ENCODE measurements around the gene KRT31.
"Not testable (repeated sequence)": the region's sequence is repeated elsewhere in the genome, so short reads cannot be mapped to it uniquely, and the experiment has no call there.

Gene KRT31

GRCh38 chr17:41386227-41386626 is 11.2 kb downstream of the KRT31 start:
- POLR2A ChIA-PET, result no interaction called here
- CTCF ChIA-PET, result no interaction called here
- TF ChIP-seq, protein P1, sequence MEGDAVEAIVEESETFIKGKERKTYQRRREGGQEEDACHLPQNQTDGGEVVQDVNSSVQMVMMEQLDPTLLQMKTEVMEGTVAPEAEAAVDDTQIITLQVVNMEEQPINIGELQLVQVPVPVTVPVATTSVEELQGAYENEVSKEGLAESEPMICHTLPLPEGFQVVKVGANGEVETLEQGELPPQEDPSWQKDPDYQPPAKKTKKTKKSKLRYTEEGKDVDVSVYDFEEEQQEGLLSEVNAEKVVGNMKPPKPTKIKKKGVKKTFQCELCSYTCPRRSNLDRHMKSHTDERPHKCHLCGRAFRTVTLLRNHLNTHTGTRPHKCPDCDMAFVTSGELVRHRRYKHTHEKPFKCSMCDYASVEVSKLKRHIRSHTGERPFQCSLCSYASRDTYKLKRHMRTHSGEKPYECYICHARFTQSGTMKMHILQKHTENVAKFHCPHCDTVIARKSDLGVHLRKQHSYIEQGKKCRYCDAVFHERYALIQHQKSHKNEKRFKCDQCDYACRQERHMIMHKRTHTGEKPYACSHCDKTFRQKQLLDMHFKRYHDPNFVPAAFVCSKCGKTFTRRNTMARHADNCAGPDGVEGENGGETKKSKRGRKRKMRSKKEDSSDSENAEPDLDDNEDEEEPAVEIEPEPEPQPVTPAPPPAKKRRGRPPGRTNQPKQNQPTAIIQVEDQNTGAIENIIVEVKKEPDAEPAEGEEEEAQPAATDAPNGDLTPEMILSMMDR (IDR thresholded peaks at IDR 0.05; ENCODE audit: control extremely low read depth, extremely low read depth, low read depth, missing control alignments), result no peak
- no peak for DNase-seq (ENCODE audit: extremely low spot score)

DNA sequence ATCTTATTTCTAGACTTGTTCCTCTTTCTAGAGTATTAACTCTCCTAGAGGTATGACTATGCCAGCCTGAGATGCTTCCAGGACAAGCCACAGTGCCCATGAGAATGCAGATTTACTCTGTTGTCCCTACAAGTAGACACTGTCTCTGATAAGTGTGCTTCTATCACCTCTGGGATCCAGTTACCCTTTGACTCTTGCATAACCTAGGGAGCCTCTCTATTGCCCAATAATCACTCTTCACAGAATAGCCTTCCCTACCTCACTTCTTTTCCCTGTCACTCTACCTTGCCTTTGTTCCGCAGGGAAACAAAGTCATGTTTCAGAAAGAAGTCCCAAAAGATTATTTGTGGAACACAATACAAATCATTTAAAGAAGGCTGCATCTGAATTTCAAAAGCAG is 13.7 kb downstream of the KRT31 start:
- TF ChIP-seq, protein P1 (IDR thresholded peaks at IDR 0.05; ENCODE audit: control extremely low read depth, extremely low read depth, low read depth, missing control alignments), result no peak
- CTCF ChIA-PET, result interaction anchor here (1.2 kb wide), 1 partner anchor 9 kb away, joined by 3 read pairs; no protein-coding TSS in a partner anchor
- POLR2A ChIA-PET, result no interaction called here
- no peak for DNase-seq (ENCODE audit: extremely low spot score)

- ChIA-PET POLR2A (no interaction called here), CTCF (no interaction called here)
- DNase-seq (ENCODE audit: extremely low spot score), result no peak
- TF ChIP-seq, protein P1 (IDR thresholded peaks at IDR 0.05; ENCODE audit: control extremely low read depth, extremely low read depth, low read depth, missing control alignments), result no peak
These were observed 15.0 kb downstream of the KRT31 start for GRCh38 chr17:41382394-41382793.

DNA sequence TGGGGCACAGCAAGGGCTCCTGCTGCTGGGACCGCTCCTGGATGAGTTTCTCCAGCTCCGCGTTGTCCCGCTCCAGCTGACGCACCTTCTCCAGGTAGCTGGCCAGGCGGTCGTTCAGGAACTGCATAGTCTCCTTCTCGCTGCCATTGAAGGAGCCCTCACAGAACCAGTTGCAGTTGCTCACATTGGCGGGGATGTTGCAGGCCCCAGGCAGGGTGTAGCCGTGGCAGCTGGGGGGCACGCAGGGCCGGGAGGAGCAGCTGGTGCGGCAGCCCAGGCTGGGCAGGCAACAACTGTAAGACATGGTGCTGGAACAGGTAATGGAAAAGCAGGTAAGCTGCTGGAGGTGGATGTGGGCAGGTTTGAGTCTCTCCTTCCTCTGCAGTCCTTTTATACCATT is 15.5 kb downstream of the KRT31 start, which contains the start of gene KRT34:
Gene KRT34, minus strand, starts transcription at position 364 of the 400 bp plus-strand sequence. Its CDS starts 60 bp downstream, at position 304.
- POLR2A ChIA-PET; CTCF ChIA-PET; DNase-seq (ENCODE audit: extremely low spot score): not testable (repeated sequence)

DNA sequence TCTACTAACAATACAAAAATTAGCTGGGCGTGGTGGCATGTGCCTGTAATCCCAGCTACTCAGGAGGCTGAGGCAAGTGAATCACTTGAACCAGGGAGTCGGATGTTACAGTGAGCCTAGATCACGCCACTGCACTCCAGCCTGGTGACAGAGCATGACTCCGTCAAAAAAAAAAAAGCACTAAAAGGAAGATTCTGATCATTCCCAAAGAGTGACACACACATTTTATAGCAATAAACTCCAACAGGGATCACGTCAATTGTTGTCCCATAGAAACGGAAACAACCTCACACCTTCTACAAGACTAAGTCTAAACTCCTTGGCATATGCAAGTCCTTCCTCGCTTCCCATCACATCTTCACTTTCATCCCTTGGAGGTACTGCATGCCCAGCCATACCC is 17.3 kb downstream of the KRT31 start:
- CTCF ChIA-PET; POLR2A ChIA-PET; DNase-seq (ENCODE audit: extremely low spot score): not testable (repeated sequence)

DNA sequence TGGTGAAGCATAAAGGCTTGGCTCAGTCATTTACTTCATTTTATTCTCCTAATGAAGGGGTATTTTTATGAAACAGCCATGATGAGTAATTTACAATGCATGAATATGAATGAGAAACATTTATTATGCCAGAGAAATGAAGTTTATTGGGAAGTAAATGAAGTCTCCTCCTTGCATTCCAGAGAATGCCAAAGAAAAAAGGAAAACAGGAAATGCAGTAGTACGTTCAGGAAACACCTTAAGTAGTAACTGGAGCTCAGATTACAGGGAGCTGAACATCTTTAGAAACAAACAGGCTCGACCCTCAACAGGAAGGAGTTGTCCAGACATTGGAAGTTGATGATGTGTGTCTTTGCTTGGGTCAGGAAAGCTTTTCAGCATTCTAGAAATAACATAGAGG is 19.9 kb downstream of the KRT31 start:
- ChIA-PET POLR2A (interaction anchor here (0.5 kb wide), 1 partner anchor 324 kb away, joined by 3 read pairs; no protein-coding TSS in a partner anchor), CTCF (interaction anchor here (1.9 kb wide), 1 partner anchor 171 kb away, joined by 4 read pairs; no protein-coding TSS in a partner anchor)
- no peak for DNase-seq (ENCODE audit: extremely low spot score)
- TF ChIP-seq, protein P1 (IDR thresholded peaks at IDR 0.05; ENCODE audit: control extremely low read depth, extremely low read depth, low read depth, missing control alignments), result no peak

DNA sequence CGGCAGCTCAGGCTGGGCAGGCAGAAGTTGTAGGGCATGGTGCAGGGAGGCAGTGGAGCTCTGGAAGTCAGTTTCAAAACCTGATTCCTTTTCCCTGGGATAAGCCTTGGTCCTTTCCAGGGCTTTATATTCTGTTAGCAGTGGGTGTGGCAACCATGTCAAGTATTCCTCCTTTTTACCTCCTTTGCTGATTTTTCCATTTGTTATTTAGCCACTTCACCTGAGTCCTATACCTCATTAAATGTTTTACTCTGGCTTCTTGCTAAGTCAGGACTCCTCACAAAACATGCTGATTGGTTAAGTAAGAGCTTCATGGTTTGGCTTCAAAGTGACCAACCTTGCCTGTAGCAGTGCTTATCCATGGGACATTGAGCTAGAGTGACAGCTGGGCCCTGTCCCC is 27.7 kb downstream of the KRT31 start, which contains the start of gene KRT33B:
Gene KRT33B, minus strand, starts transcription at position 101 of the 400 bp plus-strand sequence. Its CDS starts 63 bp downstream, at position 38.
- ChIA-PET CTCF (interaction anchor here (3.2 kb wide), 1 partner anchor 14 kb away, joined by 11 read pairs; no protein-coding TSS in a partner anchor), POLR2A (no interaction called here)

More for the DNA sequence above, 27.7 kb downstream of the KRT31 start, which contains the start of gene KRT33B:
- DNase-seq (ENCODE audit: extremely low spot score), result no peak
- TF ChIP-seq, protein P1 (IDR thresholded peaks at IDR 0.05; ENCODE audit: control extremely low read depth, extremely low read depth, low read depth, missing control alignments), result no peak
